HTR-8/SVneo (cell line): Measurements from ENCODE around the gene AGTPBP1.
A peak's percentile ranks its signal among the peaks of the same experiment; 100 is the strongest.

ENCODE experiments used
- DNase-seq: peaks from one replicate; pipeline ENCODE4 v3.0.0; 2011; ENCODE audit warnings: low spot score, mixed read lengths; ENCODE audit not compliant: insufficient read length
- FAIRE-seq: peaks from 2 replicates; lab custom pipeline; 2011; peaks lifted over from hg19 to GRCh38; lab: Jason Lieb, UNC

AGTPBP1 gene

DNA sequence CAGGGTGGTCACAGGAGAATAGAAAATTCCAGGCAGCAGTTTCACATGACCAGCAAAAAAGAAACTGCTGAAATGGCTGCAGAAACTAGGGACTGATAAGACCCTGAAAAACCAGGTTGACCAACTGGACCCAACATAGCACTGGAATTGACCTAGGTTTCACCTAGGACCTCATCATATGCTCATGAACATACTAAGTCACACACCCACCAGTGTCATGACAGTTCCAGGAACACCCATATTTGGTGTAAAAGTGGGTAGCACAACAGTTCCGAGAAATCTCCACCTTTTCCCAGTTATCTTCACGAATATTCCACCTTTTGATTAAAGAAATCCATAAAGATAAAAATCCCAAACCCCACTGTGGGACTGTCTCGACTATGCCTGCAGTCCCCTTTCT lies 182.2 kb downstream of the AGTPBP1 start:
- FAIRE-seq = no peak
- DNase-seq = no peak

DNA sequence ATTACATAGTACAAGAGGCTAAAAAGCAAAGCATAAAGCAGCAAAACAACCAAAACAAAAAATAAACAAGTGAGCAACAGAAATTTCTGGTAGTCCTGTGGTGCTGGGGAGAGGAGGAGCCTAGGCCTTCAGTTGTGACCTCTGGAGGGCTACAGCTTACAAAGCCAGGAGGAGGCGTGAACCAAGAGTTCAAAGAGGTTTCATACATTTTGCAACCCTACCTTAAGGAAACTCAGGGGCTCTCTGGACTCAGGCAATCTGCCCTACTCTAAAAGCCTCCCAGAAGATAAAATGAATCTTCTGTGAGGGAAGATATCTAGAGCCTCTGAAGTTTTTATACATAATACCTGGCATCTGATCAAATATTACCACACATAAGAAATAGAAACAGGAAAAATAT lies 187.4 kb downstream of the AGTPBP1 start:
- no peak for FAIRE-seq

DNA sequence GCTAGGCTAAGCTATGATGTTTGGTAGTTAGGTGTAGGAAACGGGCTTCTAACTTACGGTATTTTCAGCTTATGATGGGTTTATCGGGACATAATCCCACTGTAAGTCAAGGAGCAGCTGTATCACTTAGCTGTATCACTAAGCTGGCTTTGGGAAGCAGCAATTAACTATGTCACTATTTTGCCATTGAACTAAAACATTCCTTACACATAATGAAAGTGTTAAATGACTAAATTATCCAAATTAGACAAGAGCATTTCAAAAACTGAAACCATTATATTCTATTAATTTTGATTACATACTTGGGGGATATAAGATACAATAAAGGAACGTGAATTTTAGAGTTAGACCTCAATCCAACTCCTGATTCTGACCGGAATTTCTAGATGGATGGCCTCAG lies 188.3 kb downstream of the AGTPBP1 start:
- DNase-seq (no peak), FAIRE-seq (no peak)

More for the DNA sequence above, 187.4 kb downstream of the AGTPBP1 start:
- DNase-seq = no peak

DNA sequence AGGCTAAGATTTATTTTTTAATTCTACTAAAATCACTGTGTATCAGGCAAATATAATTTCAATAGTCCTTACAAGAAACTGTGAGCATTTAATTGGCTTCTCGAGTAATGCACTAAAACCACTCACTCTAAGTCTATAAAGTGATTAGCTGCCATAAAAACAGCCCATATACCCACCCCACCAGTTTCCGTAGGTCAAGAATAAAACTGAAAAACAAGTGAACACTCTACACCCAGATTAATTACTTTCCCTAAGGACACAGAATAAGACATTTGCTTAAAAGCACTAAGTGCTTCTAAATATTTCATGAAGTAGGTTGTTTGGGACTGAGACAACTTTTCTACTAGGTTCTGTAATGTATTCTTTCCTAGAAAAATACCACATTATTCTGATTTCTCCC lies 194.2 kb downstream of the AGTPBP1 start:
- FAIRE-seq (no peak), DNase-seq (no peak)

DNA sequence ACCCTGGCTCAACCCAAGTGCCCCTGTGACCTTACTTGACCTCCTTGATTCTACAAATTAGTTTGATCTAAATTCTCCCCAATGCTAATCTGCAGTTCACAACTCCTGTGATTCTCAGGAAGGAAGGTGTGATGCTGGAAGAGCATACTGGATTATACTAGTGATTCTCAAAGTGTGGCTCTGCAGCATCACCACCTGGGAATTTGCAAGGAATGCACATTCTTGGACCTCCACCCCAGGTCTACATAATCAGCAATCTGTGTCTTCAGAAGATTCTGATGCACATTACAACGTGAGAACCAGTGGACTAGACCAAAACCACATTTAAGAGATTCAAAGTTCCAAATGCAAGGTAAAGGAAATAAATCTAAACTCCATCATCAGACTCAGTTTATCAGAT lies 198.6 kb downstream of the AGTPBP1 start:
- DNase-seq (no peak), FAIRE-seq (no peak)

DNA sequence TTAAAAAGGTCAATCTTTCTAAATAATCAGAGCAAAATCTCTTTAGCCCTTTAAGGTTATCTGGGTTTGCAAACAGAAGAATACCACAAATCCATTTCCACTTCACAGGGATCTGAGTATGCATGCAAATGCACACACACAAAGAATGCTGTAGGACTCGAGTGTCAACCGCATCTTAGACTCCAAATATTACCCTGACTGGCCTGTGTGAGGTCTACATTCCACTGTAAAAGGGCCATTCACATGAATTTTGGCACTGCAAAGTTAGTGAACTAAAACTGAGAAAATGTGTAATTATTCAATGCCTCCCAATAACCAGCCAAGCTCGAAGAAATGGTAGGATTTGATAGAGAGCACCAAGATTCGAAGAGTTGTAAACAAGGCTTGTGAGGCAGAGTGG lies 199.9 kb downstream of the AGTPBP1 start:
- FAIRE-seq (no peak), DNase-seq (no peak)

DNA sequence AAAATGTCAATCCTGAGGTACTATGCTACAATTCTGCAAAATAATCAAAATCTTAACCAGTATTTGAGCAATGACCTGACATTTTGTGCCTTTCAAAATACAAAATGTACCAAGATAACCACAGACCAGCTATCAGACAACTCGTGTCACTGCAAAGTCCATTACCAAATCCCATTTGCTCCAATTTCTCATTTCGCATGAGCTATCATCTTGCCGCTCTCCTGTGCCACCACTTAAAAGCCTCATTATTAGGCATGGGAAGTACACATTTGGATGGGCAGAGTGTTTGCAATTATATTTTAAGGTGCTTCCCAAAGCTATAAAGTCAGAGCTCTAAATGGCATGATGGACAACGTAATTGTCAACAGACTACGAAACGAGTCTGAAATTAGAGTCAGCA lies 205.2 kb downstream of the AGTPBP1 start:
- no peak for FAIRE-seq
- DNase-seq = no peak

DNA sequence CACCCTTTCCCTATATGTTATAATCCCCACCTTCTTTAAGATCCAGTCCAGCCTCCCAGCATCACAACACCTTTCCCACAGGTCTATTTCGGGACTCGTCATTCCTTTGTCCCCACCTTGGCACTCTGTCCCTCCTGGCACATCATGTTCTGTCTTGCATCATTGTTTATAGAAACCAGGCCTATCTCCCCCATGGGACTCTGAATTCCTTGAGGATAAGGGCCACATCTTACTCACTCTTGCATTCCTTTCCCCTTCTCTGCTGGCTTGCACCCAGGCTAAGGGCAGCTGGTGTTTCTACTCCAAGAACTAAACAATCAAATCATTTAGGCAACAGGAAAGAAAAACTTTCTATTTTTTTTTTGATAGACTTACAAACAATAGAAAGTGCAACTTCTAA lies 205.7 kb downstream of the AGTPBP1 start:
- no peak for DNase-seq
- FAIRE-seq = no peak

DNA sequence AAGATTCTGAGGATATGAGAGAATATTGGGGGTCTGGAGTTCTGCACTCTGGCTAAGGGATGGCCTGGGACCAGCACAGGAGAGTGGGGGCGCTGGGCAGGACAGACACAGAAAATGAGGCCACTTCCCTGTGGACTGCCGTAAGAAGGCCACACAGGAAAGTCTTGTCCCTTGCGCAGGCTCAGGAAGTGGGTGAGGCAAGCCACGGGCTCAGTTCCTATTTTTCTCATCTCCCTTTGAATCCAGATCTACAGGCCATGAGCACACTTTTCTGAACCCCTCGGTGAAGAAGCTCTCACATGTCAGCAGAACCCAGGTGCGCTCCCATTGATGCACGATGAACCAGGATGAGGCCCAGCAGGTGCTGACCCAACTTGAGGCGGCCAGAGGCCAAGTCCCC lies 207.4 kb downstream of the AGTPBP1 start:
- no peak for FAIRE-seq

DNA sequence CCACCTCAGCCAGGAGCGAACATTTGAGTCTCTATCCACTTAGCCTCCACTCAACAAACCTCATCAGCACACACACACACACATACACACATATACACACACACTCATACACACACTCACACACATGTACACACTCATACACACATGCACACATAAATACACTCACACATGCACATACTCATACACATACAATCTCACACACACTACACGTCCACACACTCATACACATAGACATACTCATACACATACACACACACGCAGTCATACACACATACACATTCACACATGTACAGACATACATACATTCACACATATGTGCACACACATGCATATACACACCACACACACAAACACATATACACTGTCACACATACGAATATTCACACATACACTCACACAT lies 208.2 kb downstream of the AGTPBP1 start:
- FAIRE-seq (peak; percentile 60), DNase-seq (no peak)

More for the DNA sequence above, 207.4 kb downstream of the AGTPBP1 start:
- DNase-seq = no peak

DNA sequence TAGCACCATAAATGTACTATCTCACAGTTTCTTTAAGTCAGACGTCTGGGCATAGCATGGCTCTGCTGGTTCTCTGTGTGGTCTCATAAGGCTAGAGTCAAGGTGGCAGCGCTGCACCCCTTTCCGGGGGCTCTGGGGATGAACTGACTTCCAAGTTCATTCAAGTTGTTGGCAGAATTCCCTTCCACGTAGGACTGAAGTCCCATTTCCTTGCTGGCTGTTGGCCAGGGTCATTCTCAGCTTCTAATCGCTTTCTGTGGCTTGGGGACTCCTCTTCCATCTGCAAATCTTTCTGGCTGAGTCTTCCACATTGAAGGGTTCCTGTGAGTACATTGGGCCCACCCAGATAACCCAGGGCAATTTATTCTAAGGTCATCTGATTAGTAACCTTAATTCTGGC lies 211.0 kb downstream of the AGTPBP1 start:
- DNase-seq = no peak
- FAIRE-seq = no peak

DNA sequence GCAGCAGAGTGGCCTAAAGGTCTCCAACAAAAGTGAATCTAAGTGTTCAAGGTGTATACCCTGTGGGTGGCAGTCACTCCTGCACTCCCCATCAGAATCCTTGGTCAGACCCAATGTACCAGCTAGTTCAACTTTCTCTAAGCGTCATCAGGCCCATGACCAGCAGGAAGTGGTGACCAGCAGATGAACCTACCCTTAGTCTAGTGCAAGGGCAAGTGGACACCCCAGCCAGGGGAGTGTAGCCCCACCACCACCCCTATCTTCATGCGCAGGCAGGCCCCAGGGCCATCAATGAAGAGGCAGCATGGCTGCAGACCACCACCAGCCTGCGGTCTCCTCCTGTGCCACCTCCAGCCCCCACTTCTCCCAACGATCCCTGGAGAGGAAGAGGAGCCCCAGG lies 213.1 kb downstream of the AGTPBP1 start:
- DNase-seq (no peak), FAIRE-seq (no peak)

DNA sequence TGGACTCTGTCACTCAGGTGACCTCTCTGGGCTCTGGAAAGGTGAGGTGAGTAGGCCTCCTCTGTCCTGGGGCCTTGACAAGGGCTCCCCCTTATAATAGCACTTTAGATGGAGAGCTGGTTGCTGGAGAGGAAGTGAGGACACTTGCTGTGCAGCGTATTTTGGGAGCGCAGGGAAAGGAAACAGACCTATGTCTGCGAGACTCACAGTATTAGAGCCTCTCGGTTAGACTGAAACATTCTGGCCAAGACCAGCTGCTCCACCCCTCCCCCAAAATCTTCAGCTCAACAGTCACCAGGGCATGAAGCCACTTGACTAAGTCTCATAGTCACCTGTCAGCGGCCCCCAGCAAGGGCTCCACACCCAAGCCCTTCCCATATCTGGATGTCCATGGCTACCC lies 213.6 kb downstream of the AGTPBP1 start:
- DNase-seq = no peak
- FAIRE-seq = no peak

DNA sequence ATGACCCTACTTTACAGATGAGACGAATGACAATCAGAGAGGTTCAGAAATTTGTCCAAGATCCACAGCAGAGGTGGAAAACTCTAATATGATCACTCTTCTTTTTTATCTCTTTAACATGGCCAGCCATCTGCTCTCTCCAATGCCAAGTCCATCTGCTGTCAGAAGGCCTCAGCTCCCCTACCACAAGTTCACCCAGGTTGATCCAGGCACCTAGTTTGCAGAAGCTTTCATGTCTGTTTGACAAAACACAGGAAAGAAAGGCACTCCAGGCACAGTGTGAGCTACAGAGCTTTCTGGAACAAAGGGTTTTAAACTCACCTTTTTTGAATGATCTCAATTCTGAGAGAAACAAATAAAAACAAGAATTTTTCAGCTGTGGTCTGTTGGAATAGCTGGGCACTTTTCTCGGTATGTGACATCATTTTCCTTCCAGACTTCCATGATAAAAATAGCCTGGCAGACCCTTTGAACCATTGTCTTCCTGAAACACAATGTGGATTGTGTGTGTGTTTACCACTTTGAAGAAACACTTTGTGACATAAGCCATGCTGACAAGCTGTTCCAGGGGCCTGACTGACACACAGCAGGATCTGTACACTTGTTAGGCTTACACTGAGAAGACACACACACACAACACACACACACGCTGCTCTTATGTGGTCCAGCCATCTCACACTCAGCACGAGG lies 214.3 kb downstream of the AGTPBP1 start:
- DNase-seq (no peak), FAIRE-seq (no peak)

DNA sequence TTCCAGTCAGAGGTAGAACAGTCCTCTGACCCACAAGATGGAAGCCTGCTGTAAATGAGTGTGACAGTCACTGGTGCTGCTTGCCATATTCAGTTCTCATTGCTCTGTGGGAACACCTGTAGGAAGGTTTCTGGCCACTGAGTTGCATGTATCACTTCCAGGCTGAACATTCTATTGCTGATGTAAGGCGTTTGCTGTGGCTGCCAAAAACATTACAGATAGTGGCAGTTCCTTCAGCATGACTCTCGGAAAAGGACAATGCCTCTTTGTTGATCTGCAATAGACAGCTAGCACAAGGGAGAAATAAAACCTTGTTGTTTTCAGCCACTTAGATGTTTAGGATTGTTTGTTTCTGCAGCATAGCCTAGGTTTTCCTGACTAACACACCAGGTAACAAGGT lies 217.2 kb downstream of the AGTPBP1 start:
- FAIRE-seq (no peak), DNase-seq (no peak)

DNA sequence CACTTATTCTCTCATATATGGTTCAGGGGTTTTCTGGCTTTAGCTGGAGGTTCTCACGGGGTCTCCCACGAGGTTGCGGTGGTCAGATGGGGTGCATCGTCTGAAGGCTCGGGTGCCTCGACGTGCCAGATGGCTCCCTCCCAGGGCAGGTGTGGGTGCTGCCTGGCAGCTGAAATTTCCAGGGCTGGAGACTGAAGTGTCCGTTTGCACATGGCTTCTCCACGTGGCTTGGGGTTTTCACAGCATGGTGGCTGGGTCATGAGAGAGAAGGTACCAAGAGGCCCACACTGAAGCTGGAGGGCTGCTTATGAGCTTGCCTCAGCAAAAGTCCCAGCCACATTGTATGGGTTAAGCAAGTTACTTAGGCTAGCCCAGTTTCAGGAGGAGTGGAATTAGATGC lies 218.6 kb downstream of the AGTPBP1 start:
- FAIRE-seq (no peak), DNase-seq (no peak)

DNA sequence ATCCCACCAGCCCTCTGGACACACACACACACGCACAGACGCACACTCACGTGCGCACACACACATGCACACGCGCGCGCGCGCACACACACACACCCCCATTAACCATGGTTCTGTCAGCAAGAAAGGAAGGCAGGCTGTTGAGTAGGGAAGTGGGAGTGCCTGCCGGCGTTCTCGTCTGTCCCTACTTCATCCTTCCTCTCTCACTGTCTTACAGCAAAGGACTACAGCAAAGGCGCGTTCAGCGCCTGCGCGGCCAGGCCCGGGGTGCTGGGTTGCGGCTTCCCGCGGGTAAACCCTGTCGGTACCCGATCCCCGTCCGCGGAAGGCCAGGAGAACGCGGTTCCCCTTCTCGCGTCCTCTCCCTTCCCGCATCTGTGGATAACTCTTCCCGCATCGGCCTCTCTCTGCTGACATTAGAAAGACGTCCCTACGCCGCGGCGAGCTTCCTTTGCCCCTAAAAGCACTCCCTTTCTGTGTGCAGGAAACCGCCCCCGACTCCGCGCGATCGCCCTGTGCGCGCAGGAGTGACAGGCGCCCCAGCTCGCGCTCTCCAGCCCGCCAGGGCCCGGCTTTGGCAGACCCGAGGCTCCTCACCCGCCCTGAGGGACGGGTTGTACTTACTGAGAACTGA lies 219.2 kb downstream of the AGTPBP1 start:
- DNase-seq (peak; percentile 5), FAIRE-seq (no peak)

DNA sequence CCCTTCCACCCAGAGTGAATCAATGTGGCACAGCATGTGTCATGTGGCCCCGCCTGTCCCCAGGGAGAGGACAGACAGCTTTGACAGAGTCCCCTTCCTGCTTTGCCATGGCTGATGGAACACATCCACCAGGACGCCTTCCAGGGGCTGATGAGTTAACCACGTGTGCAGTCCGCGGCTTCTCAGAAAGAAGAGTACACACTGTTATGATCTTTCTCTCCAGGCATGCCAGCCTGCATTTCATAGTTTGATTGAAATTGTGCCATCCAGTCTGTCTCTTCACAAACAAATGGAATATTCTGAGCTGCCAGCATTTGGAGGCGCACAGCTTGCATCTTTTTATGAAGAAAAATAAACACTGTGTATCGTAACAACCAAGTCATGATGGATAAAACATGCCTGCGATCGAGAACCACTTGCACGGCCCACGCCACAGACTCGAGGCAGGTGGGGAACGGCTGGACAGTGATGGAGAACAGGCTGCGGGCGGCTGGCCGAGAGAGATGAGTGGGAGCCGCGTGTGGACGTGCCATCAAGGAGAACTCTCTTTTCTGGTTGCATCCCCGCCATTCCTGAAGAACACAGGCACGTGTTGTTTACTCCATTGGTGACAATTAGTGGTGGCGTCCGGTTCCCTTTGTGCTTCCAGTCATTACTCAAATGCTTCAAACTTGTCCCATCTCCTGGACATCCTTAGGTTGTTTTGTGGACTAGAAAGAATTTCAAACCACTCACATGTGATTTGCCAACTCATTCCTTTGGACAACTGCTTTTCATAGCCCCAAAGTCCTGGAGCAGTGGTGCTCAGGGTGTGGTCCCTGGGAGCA lies 220.2 kb downstream of the AGTPBP1 start:
- FAIRE-seq = no peak
- no peak for DNase-seq

DNA sequence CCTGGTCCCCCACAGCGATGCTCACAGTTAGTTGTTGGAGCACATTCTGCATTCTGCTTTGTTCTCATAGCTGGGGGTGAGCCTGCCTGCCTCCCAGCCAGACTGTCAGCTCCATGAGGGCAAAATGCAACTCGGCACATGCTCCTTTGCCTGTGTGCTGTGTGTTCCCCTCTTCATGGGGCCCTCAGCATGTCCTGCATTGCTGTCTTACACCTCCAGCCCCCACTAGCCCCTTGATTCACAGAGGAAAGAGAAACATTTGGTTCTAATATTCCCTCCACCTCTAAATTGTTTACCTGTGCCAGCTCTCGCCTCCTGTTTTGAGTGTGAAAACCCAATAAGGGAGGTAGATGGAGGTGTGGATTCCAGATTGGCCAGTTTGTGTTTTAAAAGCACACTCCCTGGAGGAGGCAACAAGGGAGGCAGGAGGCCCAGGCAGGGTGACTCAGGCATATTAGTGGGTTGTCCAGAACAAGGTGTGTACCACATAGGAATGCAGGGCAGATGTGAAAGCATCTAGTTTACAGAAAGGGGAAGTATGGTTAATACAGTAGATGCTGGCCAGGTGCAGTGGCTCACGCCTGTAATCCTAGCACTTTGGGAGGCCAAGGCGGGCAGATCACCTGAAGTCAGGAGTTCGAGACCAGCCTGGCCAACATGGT lies 224.6 kb downstream of the AGTPBP1 start:
- no peak for DNase-seq
- FAIRE-seq = no peak

DNA sequence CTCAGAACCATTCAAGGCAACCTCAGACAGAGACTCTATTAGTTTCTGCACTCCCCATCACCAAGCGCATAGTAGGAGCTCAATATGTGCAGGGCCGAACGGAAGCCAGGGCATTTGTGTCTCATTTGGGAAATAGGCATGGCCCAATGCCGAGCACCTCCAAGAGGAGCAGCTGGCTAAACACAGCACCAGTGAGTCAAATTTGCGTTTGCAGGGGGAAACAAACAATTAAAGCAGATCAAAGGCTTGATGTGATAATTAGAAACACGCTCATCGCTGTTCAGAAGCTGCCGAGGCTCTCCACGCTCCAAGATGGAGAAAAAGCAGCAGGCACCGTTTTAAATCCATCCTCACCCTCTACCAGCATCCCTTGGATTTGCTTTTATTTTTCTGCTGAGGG lies 225.3 kb downstream of the AGTPBP1 start:
- FAIRE-seq (no peak), DNase-seq (no peak)

DNA sequence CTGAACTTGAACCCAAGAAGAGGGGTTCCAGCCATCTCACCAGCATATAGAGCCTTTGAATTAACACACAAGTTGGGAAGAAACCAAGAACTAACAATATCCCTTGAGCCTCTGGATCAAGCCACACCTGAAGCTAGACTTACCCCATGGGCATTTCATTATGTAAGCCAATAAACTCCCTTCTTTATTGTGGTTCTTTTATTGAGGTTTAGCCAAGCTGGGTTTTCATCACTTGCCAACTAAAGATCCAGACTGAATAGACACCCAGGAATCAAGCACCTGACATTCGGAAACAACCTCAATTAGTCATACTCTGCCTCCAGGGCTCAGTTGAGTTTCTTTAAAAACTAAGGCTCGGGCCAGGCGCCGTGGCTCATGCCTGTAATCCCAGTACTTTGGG lies 226.7 kb downstream of the AGTPBP1 start:
- FAIRE-seq (no peak), DNase-seq (no peak)
